ENCODE results near the gene PARS2. TPM values are rescaled to one million over a fixed set of nuclear protein-coding genes. Genes with fewer than 3 reads are reported as not detected.

Gene PARS2
- total RNA-seq: 0.43 TPM

DNA sequence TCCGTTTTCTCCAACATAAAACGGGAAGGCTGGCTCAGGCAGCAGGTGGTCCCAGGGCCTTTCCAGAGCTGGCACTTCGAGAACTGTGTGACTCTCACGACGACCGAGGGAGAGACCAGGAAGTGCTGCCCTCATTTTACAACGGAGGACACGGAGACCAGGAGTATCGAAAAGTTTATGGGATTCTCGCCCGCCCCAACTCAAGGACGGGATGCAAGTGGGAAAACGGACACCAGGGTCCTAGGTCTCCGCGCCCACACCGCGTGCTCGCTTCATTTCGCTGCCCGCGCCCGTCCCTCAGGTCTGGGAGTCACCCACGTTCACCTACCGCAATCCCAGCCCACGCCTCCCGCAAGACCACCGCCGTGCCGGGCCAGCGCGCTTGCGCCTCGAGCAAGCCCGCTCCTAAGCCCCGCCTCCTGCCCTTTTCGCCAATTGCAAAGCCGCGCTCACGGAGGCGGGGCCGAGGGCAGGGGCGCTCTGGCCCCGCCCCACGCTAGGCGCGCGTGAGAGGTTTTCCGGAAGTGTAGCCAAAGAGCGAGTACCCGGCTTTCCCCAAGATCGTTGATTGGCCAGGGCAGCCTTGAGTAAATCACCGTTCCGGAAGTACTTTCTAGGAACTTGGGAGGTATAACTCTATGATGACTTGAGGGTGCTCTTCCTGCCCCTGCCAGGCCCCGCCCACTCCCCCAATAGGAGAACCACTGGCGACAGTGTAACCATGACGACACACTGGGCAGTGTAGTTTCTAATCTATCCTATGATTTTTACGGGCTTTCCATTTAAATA lies at the start of gene PARS2:
TSS of gene PARS2 (minus strand) at position 391 of the 789 bp plus-strand sequence. CDS start 5,362 bp downstream, outside the sequence.
- intact Hi-C loops (cut with DNase I): loop anchor here (1.0 to 10.0 kb wide), 8 partner anchors 50 to 1540 kb away; partner anchors contain the start of genes CZIB, IFT25, LRRC42 and NDC1
- TF ChIP-seq, protein P1, sequence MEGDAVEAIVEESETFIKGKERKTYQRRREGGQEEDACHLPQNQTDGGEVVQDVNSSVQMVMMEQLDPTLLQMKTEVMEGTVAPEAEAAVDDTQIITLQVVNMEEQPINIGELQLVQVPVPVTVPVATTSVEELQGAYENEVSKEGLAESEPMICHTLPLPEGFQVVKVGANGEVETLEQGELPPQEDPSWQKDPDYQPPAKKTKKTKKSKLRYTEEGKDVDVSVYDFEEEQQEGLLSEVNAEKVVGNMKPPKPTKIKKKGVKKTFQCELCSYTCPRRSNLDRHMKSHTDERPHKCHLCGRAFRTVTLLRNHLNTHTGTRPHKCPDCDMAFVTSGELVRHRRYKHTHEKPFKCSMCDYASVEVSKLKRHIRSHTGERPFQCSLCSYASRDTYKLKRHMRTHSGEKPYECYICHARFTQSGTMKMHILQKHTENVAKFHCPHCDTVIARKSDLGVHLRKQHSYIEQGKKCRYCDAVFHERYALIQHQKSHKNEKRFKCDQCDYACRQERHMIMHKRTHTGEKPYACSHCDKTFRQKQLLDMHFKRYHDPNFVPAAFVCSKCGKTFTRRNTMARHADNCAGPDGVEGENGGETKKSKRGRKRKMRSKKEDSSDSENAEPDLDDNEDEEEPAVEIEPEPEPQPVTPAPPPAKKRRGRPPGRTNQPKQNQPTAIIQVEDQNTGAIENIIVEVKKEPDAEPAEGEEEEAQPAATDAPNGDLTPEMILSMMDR (IDR thresholded peaks at IDR 0.05): no peak
- Histone ChIP-seq H3K4me3 (peak within 1 kb of the TSS; percentile 70 to 86), H3K4me1 (peaks cover 4 to 5% of the 10 kb centered on the region in 2 donors), H3K27me3 (no peaks in the 10 kb centered on the region), H3K27ac (peak within 1 kb of the TSS; percentile 29 to 72), H3K9me3 (no peaks in the 10 kb centered on the region), H3K36me3 (no peaks in the 10 kb centered on the region)
- peak; percentile 92 to 98 for DNase-seq (ENCODE audit: low spot score in 2 of 2)

DNA sequence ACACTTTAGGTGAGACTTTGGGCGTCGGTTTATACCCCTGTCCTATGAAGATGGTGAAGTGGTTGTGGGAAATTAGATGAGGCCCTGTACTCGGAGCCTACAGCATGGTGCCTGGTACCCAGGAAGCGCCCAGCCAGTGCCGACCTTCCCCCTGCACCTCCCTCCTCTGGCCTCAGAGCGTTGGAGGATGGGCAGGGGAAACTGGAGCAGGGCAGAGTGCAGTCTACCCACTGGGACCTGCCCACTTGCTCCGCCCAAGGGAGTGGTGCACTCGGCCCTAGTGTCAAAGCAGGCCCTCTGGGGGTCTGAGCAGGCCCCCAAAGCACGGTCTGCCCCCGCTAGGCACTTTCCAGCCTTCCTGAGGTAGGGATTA lies 49.8 kb upstream of the PARS2 start:
- Histone ChIP-seq H3K27me3 (no peaks in the 10 kb centered on the region), H3K9me3 (no peaks in the 10 kb centered on the region), H3K27ac (no peak overlapping the region), H3K4me1 (no peaks in the 10 kb centered on the region), H3K36me3 (no peaks in the 10 kb centered on the region), H3K4me3 (no peak overlapping the region)
- TF ChIP-seq, protein P1 (IDR thresholded peaks at IDR 0.05): no peak
- intact Hi-C loops (cut with DNase I): no loop called here
- no peak for DNase-seq (ENCODE audit: low spot score in 2 of 2)

DNA sequence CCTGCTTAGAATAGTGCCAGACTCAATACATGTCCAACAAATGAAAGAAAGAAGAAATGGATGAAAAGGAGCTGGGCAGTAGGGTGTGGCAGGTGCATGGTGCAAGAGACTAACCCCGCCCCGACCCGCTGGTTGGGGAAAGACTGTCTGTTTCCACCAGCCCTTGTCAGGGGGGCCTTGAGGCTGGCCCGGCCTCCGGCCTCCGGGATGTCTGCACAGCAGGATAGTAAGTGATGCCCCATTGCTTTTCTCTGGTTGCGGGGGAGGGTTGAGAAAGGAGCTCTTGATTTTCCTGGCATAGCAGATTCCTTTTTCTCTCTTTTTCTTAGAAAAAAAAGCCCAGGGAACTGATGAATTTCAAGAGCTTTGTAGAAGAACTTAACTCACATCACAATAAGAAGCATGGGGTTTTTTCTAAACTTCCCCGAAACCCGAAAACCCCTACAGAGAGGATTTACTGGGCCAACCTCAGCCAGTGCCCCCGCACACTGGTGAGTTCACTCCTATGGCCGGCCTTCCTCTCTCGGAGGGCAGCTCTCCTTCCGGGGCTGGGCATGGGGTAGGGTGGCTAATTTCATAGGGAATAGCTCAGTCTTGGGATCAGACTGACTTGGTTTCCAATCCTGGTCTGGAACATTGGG lies 49.3 kb upstream of the PARS2 start:
- no peaks in the 10 kb centered on the region for H3K4me1 ChIP-seq
- H3K27ac ChIP-seq: no peak overlapping the region
- no peaks in the 10 kb centered on the region for H3K9me3 ChIP-seq
- peak in 1 of 2 donors; percentile 34 for DNase-seq (ENCODE audit: low spot score in 2 of 2)
- intact Hi-C loops (cut with DNase I): no loop called here
- H3K27me3 ChIP-seq: no peaks in the 10 kb centered on the region
- H3K36me3 ChIP-seq: no peaks in the 10 kb centered on the region
- TF ChIP-seq, protein P1 (IDR thresholded peaks at IDR 0.05): no peak
- H3K4me3 ChIP-seq: no peak overlapping the region

- Histone ChIP-seq H3K36me3 (no peaks in the 10 kb centered on the region), H3K4me1 (no peaks in the 10 kb centered on the region), H3K4me3 (no peak overlapping the region), H3K27ac (no peak overlapping the region), H3K27me3 (no peaks in the 10 kb centered on the region), H3K9me3 (no peaks in the 10 kb centered on the region)
- TF ChIP-seq, protein P1 (IDR thresholded peaks at IDR 0.05): no peak
- peak in 1 of 2 donors; percentile 39 for DNase-seq (ENCODE audit: low spot score in 2 of 2)
- intact Hi-C loops (cut with DNase I): no loop called here
Measured at GRCh38 chr1:54812801-54813484, 48.6 kb upstream of the PARS2 start.

- no peaks in the 10 kb centered on the region for H3K36me3 ChIP-seq
- intact Hi-C loops (cut with DNase I): loop anchor here (2.0 kb wide), 1 partner anchor 741 kb away; no protein-coding TSS in a partner anchor
- H3K27me3 ChIP-seq: no peaks in the 10 kb centered on the region
- no peak overlapping the region for H3K27ac ChIP-seq
- no peaks in the 10 kb centered on the region for H3K4me1 ChIP-seq
- TF ChIP-seq, protein P1 (IDR thresholded peaks at IDR 0.05): no peak
- DNase-seq (ENCODE audit: low spot score in 2 of 2): peak in 1 of 2 donors; percentile 52
- no peaks in the 10 kb centered on the region for H3K9me3 ChIP-seq
- H3K4me3 ChIP-seq: no peak overlapping the region
Measured at GRCh38 chr1:54811739-54812655, 47.7 kb upstream of the PARS2 start.
